ENCODE measurements around the gene U2AF1L4.

Gene U2AF1L4

GRCh38 chr19:35732540-35733179 lies 12.6 kb downstream of the U2AF1L4 start:
- TF ChIP-seq CTCF (IDR thresholded peaks at IDR 0.05; ENCODE audit: low read depth, low read length), result no peak
- no peak for DNase-seq (ENCODE audit: low read depth, low spot score)
- in situ Hi-C loops (cut with HindIII; ENCODE audit: low sequenced_read_pairs), result no loop called here
- H3K4me3 ChIP-seq (ENCODE audit: low read depth, low read length), result no peak overlapping the region

DNA sequence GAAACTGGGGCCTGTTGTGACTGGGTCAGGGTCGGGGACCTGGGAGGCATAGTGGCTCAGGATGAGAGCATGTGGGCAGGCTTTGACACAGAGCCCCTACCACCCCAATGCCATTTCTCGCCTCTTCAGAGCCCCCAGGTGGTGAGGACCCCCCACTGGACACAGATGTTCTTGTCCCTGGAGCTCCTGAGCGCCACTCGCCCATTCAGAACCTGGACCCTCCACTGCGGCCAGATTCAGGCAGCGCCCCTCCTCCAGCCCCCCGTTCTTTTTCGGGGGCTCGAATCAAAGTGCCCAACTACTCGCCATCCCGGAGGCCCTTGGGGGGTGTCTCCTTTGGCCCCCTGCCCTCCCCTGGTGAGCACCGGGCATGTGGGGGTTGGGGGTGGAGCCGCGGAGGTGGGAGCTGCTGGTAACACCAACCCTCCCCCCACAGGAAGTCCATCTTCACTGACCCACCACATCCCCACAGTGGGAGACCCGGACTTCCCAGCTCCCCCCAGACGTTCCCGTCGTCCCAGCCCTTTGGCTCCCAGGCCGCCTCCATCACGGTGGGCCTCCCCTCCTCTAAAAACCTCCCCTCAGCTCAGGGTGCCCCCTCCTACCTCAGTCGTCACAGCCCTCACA lies 13.3 kb downstream of the U2AF1L4 start:
- in situ Hi-C loops (cut with HindIII; ENCODE audit: low sequenced_read_pairs), result no loop called here
- no peak overlapping the region for H3K4me3 ChIP-seq (ENCODE audit: low read depth, low read length)
- TF ChIP-seq CTCF (IDR thresholded peaks at IDR 0.05; ENCODE audit: low read depth, low read length), result no peak
- no peak for DNase-seq (ENCODE audit: low read depth, low spot score)

DNA sequence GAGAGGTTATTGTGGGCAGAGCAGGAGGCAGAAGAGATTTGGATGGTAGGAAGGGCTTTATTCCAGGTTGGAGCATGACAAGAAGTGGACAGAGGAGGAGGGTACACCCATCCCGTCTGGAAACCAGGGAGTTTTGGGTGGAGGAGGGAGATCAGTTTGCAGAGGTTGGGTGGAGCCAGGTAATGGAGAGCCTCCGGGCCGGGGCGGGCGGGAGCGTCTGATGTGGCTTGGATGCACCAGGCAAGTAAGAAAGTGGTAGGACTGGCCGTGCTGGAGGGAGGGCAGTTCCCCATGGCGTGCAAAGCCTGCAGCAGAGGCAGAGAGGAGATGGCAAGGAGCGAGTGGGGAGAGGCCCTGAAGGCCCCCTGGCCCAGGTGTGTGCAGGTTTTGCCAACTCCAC lies 13.9 kb downstream of the U2AF1L4 start:
- in situ Hi-C loops (cut with HindIII; ENCODE audit: low sequenced_read_pairs), result no loop called here

DNA sequence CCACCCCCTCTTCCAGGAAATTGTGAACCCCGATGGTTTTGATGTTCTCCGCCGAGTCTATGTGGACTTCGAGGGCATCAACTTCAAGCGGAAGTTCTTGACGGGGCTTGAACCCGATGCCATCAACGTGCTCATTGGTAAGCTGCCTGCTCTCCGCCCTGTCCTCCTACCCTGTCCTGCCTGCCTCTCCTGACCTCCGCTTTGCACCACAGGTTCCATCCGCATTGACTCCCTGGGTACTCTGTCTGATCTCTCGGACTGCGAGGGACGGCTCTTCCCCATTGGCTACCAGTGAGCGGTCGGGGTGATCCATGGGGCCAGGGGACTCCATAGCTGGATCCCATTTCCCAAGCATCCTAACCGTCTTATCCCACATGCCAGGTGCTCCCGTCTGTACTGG lies 14.9 kb downstream of the U2AF1L4 start:
- in situ Hi-C loops (cut with HindIII; ENCODE audit: low sequenced_read_pairs), result no loop called here
- no peak for TF ChIP-seq CTCF (IDR thresholded peaks at IDR 0.05; ENCODE audit: low read depth, low read length)
- no peak overlapping the region for H3K4me3 ChIP-seq (ENCODE audit: low read depth, low read length)
- no peak for DNase-seq (ENCODE audit: low read depth, low spot score)

More for the DNA sequence above, 13.9 kb downstream of the U2AF1L4 start:
- no peak overlapping the region for H3K4me3 ChIP-seq (ENCODE audit: low read depth, low read length)
- TF ChIP-seq CTCF (IDR thresholded peaks at IDR 0.05; ENCODE audit: low read depth, low read length), result no peak
- DNase-seq (ENCODE audit: low read depth, low spot score), result no peak

DNA sequence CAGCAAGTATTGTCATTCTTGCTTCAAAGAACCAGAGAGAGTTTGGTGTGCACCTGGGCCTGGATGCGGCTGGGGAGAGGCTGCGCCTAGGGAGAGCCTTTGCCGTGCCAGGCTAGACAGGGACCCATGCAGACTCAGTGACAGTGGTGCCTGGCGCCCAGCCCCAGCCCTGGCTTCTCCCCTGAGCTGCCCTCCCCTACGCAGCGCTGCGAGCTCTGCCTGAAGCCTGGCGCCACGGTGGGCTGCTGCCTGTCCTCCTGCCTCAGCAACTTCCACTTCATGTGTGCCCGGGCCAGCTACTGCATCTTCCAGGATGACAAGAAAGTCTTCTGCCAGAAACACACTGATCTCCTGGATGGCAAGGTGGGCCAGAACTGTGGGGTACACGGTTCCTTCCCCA lies 15.5 kb downstream of the U2AF1L4 start:
- DNase-seq (ENCODE audit: low read depth, low spot score), result no peak
- no peak for TF ChIP-seq CTCF (IDR thresholded peaks at IDR 0.05; ENCODE audit: low read depth, low read length)
- no peak overlapping the region for H3K4me3 ChIP-seq (ENCODE audit: low read depth, low read length)
- in situ Hi-C loops (cut with HindIII; ENCODE audit: low sequenced_read_pairs), result no loop called here

- no peak for TF ChIP-seq CTCF (IDR thresholded peaks at IDR 0.05; ENCODE audit: low read depth, low read length)
- in situ Hi-C loops (cut with HindIII; ENCODE audit: low sequenced_read_pairs), result no loop called here
- no peak overlapping the region for H3K4me3 ChIP-seq (ENCODE audit: low read depth, low read length)
- DNase-seq (ENCODE audit: low read depth, low spot score), result no peak
Measured at GRCh38 chr19:35729021-35729420, 16.2 kb downstream of the U2AF1L4 start.
